Duodenal mucosa (tissue), 2 donors: Measurements from ENCODE around the gene TAF3.

Experiments used
- H3K27ac ChIP-seq: one replicate; pipeline ENCODE4 v1.7.0; 2013; ENCODE audit warnings: low read depth, low read length
- H3K27me3 ChIP-seq, 2 donors: one replicate each; pipeline ENCODE4 v1.7.0; 2013; ENCODE audit warnings: low read length in 2 of 2, control low read depth in 1 of 2; ENCODE audit not compliant: insufficient read depth in 2 of 2, control insufficient read depth in 1 of 2
- H3K36me3 ChIP-seq, 2 donors: one replicate each; pipeline ENCODE4 v1.7.0; 2013; ENCODE audit warnings: low read length in 2 of 2, control low read depth in 1 of 2; ENCODE audit not compliant: insufficient read depth in 2 of 2, control insufficient read depth in 1 of 2
- H3K4me1 ChIP-seq, 2 donors: one replicate each; pipeline ENCODE4 v1.7.0; 2013; ENCODE audit warnings: low read length in 2 of 2, control low read depth in 1 of 2; ENCODE audit not compliant: insufficient read depth in 2 of 2, control insufficient read depth in 1 of 2
- H3K4me3 ChIP-seq, 2 donors: one replicate each; pipeline ENCODE4 v1.7.0; 2013; ENCODE audit warnings: low read length in 2 of 2, low read depth in 1 of 2
- H3K9ac ChIP-seq, 2 donors: one replicate each; pipeline ENCODE4 v1.7.0; 2013; ENCODE audit warnings: low read length in 2 of 2, low read depth in 1 of 2
- H3K9me3 ChIP-seq, 2 donors: one replicate each; pipeline ENCODE4 v1.7.0; 2013; ENCODE audit warnings: low read length in 2 of 2, control low read depth in 1 of 2; ENCODE audit not compliant: control insufficient read depth in 1 of 2

The TAF3 gene

DNA sequence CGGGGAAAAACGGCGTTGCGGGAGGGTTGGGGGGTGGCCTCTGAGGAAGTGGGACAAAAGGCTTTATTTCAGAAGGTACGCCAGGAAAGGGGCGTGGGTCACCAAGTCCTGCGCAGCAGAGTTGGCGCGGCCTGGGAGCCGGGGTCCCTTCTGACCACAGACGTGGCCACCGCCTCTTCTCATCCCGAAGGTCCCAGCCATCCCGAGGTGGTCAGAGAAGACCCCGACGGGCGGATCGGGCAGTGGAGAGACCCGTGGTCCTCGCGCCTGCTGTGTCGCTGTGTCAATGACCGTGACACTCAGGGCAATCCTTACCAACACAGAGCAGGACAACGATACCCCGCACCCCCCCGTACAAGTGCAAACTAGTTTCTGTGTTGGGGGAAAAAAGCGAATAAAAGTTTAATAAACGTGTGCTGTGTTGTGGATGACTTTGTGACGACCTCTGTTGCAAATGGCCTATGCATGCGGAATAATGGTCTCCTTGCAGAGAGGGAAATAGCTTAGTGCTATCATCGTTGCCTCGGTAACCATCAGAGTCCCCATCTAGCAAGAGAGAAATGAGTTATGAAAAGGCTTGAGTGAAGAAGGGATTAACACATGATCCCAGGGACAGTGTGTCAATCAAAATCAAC lies 216.8 kb downstream of the TAF3 start:
- Histone ChIP-seq H3K4me3 (peak overlapping the region in 1 of 2 donors; percentile 11), H3K4me1 (peaks cover 7 to 9% of the 10 kb centered on the region in 2 donors), H3K27me3 (peaks cover 78 to 79% of the 10 kb centered on the region in 2 donors), H3K27ac (no peak overlapping the region), H3K9ac (no peak overlapping the region), H3K36me3 (no peaks in the 10 kb centered on the region), H3K9me3 (no peaks in the 10 kb centered on the region)

- Histone ChIP-seq H3K4me1 (peaks cover 7 to 9% of the 10 kb centered on the region in 2 donors), H3K9me3 (no peaks in the 10 kb centered on the region), H3K4me3 (no peak overlapping the region), H3K9ac (no peak overlapping the region), H3K27ac (no peak overlapping the region), H3K27me3 (peaks cover 85 to 86% of the 10 kb centered on the region in 2 donors), H3K36me3 (no peaks in the 10 kb centered on the region)
Observed at GRCh38 chr10:8035641-8036470, 217.6 kb downstream of the TAF3 start.

DNA sequence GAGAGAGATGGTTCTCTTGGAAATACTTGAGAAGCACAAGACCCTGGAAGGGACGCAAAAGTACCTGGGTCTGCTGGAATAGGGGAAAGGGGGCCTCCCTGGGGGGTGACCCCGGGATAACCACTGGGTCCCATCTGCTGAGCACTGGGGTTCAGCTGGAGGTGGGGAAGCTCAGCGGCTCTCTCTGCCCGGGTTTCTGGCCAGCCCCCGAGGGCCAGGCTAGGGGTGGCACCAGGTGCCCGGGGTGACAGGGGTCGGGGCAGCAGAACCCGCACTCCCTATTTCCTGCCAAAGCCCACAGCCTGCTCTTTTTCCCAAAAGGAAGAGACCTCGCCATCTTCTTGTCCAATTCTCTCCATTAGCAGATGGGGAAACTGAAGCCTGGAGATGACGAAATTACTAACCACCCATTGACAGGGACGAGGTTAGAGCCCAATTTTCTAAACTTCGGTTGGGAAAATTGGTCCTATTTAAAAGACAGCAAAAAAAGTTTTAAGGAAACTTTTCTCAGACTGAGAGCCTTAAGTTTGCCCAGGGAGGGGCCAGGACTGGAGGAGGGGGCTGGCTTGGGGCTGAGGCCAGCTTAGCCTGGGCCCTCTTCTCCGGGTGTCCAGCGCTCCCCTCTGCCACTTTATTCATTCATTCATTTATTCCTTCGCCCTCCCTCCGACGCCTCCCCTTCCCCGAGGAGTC lies 218.3 kb downstream of the TAF3 start:
- H3K36me3 ChIP-seq, result no peaks in the 10 kb centered on the region
- no peak overlapping the region for H3K4me3 ChIP-seq
- no peak overlapping the region for H3K27ac ChIP-seq
- peaks cover 83 to 88% of the 10 kb centered on the region in 2 donors for H3K27me3 ChIP-seq
- peaks cover 7 to 9% of the 10 kb centered on the region in 2 donors for H3K4me1 ChIP-seq
- H3K9me3 ChIP-seq, result no peaks in the 10 kb centered on the region
- no peak overlapping the region for H3K9ac ChIP-seq

GRCh38 chr10:8037199-8037801 lies 219.0 kb downstream of the TAF3 start:
- H3K9ac ChIP-seq, result no peak overlapping the region
- no peaks in the 10 kb centered on the region for H3K9me3 ChIP-seq
- no peaks in the 10 kb centered on the region for H3K36me3 ChIP-seq
- H3K4me1 ChIP-seq, result peaks cover 7 to 9% of the 10 kb centered on the region in 2 donors
- no peak overlapping the region for H3K27ac ChIP-seq
- peaks cover 87 to 89% of the 10 kb centered on the region in 2 donors for H3K27me3 ChIP-seq
- H3K4me3 ChIP-seq, result no peak overlapping the region

GRCh38 chr10:8037941-8038894 lies 219.9 kb downstream of the TAF3 start:
- H3K4me1 ChIP-seq, result peaks cover 7 to 12% of the 10 kb centered on the region in 2 donors
- H3K9me3 ChIP-seq, result no peaks in the 10 kb centered on the region
- H3K27ac ChIP-seq, result no peak overlapping the region
- peaks cover 90 to 93% of the 10 kb centered on the region in 2 donors for H3K27me3 ChIP-seq
- no peaks in the 10 kb centered on the region for H3K36me3 ChIP-seq
- H3K4me3 ChIP-seq, result no peak overlapping the region
- no peak overlapping the region for H3K9ac ChIP-seq

GRCh38 chr10:8039321-8039881 lies 221.1 kb downstream of the TAF3 start:
- H3K9me3 ChIP-seq, result no peaks in the 10 kb centered on the region
- peaks cover 7 to 12% of the 10 kb centered on the region in 2 donors for H3K4me1 ChIP-seq
- no peaks in the 10 kb centered on the region for H3K36me3 ChIP-seq
- H3K27me3 ChIP-seq, result peaks cover 89 to 93% of the 10 kb centered on the region in 2 donors
- no peak overlapping the region for H3K9ac ChIP-seq
- no peak overlapping the region for H3K4me3 ChIP-seq
- no peak overlapping the region for H3K27ac ChIP-seq

GRCh38 chr10:8040651-8041050 lies 222.3 kb downstream of the TAF3 start:
- Histone ChIP-seq H3K9me3 (no peaks in the 10 kb centered on the region), H3K4me3 (no peak overlapping the region), H3K36me3 (no peaks in the 10 kb centered on the region), H3K27me3 (peaks cover 93 to 95% of the 10 kb centered on the region in 2 donors), H3K27ac (no peak overlapping the region), H3K4me1 (peaks cover 13 to 22% of the 10 kb centered on the region in 2 donors), H3K9ac (no peak overlapping the region)

GRCh38 chr10:8041284-8041991 lies 223.1 kb downstream of the TAF3 start:
- Histone ChIP-seq H3K4me1 (peaks cover 14 to 26% of the 10 kb centered on the region in 2 donors), H3K4me3 (no peak overlapping the region), H3K36me3 (no peaks in the 10 kb centered on the region), H3K27ac (no peak overlapping the region), H3K27me3 (peaks cover 93 to 96% of the 10 kb centered on the region in 2 donors), H3K9ac (no peak overlapping the region), H3K9me3 (no peaks in the 10 kb centered on the region)
